SK-N-SH (cell line): Measurements from ENCODE around the gene PPP1R36. TPM values are rescaled to one million over a fixed set of nuclear protein-coding genes. Genes with fewer than 3 reads are reported as not detected.

Experiments used
- CTCF ChIA-PET: fragments of 300-600, 350-600 bp; formaldehyde crosslinking; extraction: SDS; loops from one replicate; lab custom pipeline; 2021; lab: Yijun Ruan, JAX
- POLR2A ChIA-PET: fragments of 350-600 bp; sonication (Branson Sonifier 250); formaldehyde crosslinking; extraction: SDS; loops from one replicate; lab custom pipeline; 2020; ENCODE audit warnings: antibody characterized with exemption, inconsistent platforms; lab: Yijun Ruan, JAX
- DNase-seq: peaks from one replicate; pipeline ENCODE4 v3.0.0; 2012
- H2AFZ ChIP-seq: fragments of 200-600 bp; sonication (generic); 2 replicates; pipeline ENCODE4 v1.8.1; 2016; ENCODE audit warnings: antibody characterized with exemption, mild to moderate bottlenecking, low read depth
- H3F3A ChIP-seq: fragments of 200-600 bp; sonication (generic); replicated peaks from 2 replicates; pipeline ENCODE3; 2016; ENCODE audit warnings: antibody characterized with exemption, mild to moderate bottlenecking; ENCODE audit not compliant: insufficient read depth
- H3K27ac ChIP-seq, 2 experiments: fragments of 200-500 bp in 1 of 2; fragments of 200-600 bp in 1 of 2; sonication (Bioruptor generic) in 1 of 2; sonication (generic), shearing (Covaris generic) in 1 of 2; 2 replicates each; pipeline versions ENCODE4 v1.5.1 to v1.6.1; 2014 to 2016; ENCODE audit warnings: low read depth in 2 of 2, inconsistent platforms in 1 of 2, low read length in 1 of 2, mild to moderate bottlenecking in 1 of 2, mixed read lengths in 1 of 2
- H3K27me3 ChIP-seq: fragments of 200-600 bp; sonication (generic), shearing (Covaris generic); 2 replicates; pipeline ENCODE4 v1.6.1; 2016; ENCODE audit warnings: mixed run types; ENCODE audit not compliant: insufficient read depth
- H3K36me3 ChIP-seq, 2 experiments: fragments of 200-500 bp in 1 of 2; fragments of 200-600 bp in 1 of 2; sonication (Bioruptor generic) in 1 of 2; sonication (generic) in 1 of 2; replicated peaks in 1 of 2; 2 replicates each; pipeline versions ENCODE3 to v1.5.1; 2014 to 2016; ENCODE audit warnings: low read length in 1 of 2, mild to moderate bottlenecking in 1 of 2; ENCODE audit not compliant: insufficient read depth in 2 of 2, control insufficient read depth in 1 of 2
- H3K4me1 ChIP-seq, 2 experiments: fragments of 200-500 bp in 1 of 2; fragments of 200-600 bp in 1 of 2; sonication (Bioruptor generic) in 1 of 2; sonication (generic), shearing (Covaris generic) in 1 of 2; 2 replicates each; pipeline versions ENCODE4 v1.5.1 to v1.6.1; 2014 to 2016; ENCODE audit warnings: low read depth in 1 of 2, low read length in 1 of 2, mixed run types in 1 of 2; ENCODE audit not compliant: insufficient read depth in 2 of 2, control insufficient read depth in 1 of 2
- H3K4me2 ChIP-seq: fragments of 200-600 bp; sonication (generic), shearing (Covaris generic); 2 replicates; pipeline ENCODE4 v1.6.1; 2017; ENCODE audit warnings: mixed run types
- H3K4me3 ChIP-seq, 2 experiments: fragments of 200-500 bp in 1 of 2; fragments of 200-600 bp in 1 of 2; sonication (Bioruptor generic) in 1 of 2; sonication (generic), shearing (Covaris generic) in 1 of 2; 2 replicates each; pipeline versions ENCODE4 v1.5.1 to v1.8.1; 2014 to 2016; ENCODE audit warnings: low read depth in 2 of 2, inconsistent platforms in 1 of 2, low read length in 1 of 2, mild to moderate bottlenecking in 1 of 2, mixed read lengths in 1 of 2, moderate library complexity in 1 of 2
- H3K79me2 ChIP-seq: fragments of 200-600 bp; sonication (generic); 2 replicates; pipeline ENCODE4 v1.8.1; 2017; ENCODE audit warnings: mild to moderate bottlenecking; ENCODE audit not compliant: insufficient read depth
- H3K9ac ChIP-seq: fragments of 200-600 bp; sonication (generic); 2 replicates; pipeline ENCODE4 v1.6.1; 2017; ENCODE audit warnings: mixed run types
- H3K9me2 ChIP-seq: fragments of 200-600 bp; sonication (generic); 2 replicates; pipeline ENCODE4 v1.6.1; 2017; ENCODE audit warnings: mixed run types
- H3K9me3 ChIP-seq: fragments of 200-600 bp; sonication (generic); 2 replicates; pipeline ENCODE4 v1.6.1; 2017; ENCODE audit warnings: mixed run types, mild to moderate bottlenecking, moderate library complexity
- H4K20me1 ChIP-seq: fragments of 200-600 bp; sonication (generic); 2 replicates; pipeline ENCODE4 v1.6.1; 2017; ENCODE audit warnings: mild to moderate bottlenecking, mixed run types; ENCODE audit not compliant: insufficient read depth
- ELF1 ChIP-seq: IDR thresholded peaks from 2 replicates; pipeline ENCODE4 v1.4.0; 2012
- EP300 ChIP-seq, 2 experiments: IDR thresholded peaks; 2 replicates each; pipeline versions ENCODE4 v1.4.0 to v1.6.1; 2012; ENCODE audit warnings: borderline replicate concordance in 1 of 2, low read depth in 1 of 2, low read length in 1 of 2
- EZH2phosphoT487 ChIP-seq: fragments of 200-600 bp; sonication (generic); IDR thresholded peaks from 2 replicates; pipeline ENCODE4 v1.6.1; 2017; ENCODE audit warnings: low read depth, mixed run types, mild to moderate bottlenecking, antibody characterized with exemption, moderate library complexity, borderline replicate concordance
- FOSL2 ChIP-seq: IDR thresholded peaks from 2 replicates; pipeline ENCODE4 v1.4.0; 2012; ENCODE audit warnings: low read depth, mild to moderate bottlenecking, moderate library complexity, borderline replicate concordance
- FOXJ3 ChIP-seq: sonication (generic); formaldehyde crosslinking; IDR thresholded peaks from 2 replicates; pipeline ENCODE4 v1.5.1; 2020; ENCODE audit warnings: mild to moderate bottlenecking, missing genetic modification reagents
- FOXM1 ChIP-seq: IDR thresholded peaks from 2 replicates; pipeline ENCODE4 v1.4.0; 2012; ENCODE audit warnings: low read depth, mild to moderate bottlenecking
- GATA2 ChIP-seq: sonication (generic); formaldehyde crosslinking; IDR thresholded peaks from 2 replicates; pipeline ENCODE4 v1.5.0; 2020; ENCODE audit warnings: mild to moderate bottlenecking, missing genetic modification reagents
- NFIC ChIP-seq: IDR thresholded peaks from 2 replicates; pipeline ENCODE4 v1.4.0; 2012; ENCODE audit warnings: borderline replicate concordance
- POLR2AphosphoS5 ChIP-seq: IDR thresholded peaks from 2 replicates; pipeline ENCODE4 v1.6.1; 2012; ENCODE audit warnings: low read depth, low read length
- RCOR1 ChIP-seq: fragments of 150-350 bp; IDR thresholded peaks from 2 replicates; pipeline ENCODE4 v1.6.1; 2017; ENCODE audit warnings: antibody characterized with exemption, low read length
- RXRA ChIP-seq: IDR thresholded peaks from 2 replicates; pipeline ENCODE4 v1.4.0; 2012; ENCODE audit warnings: low read depth, mild to moderate bottlenecking, borderline replicate concordance
- TCF12 ChIP-seq: IDR thresholded peaks from 2 replicates; pipeline ENCODE4 v1.4.0; 2012
- WGBS: methylation state at CpG from one replicate; pipeline ENCODE4 v1.1.6; 2017; ENCODE audit warnings: low lambda C conversion rate; 5-methylcytosine and 5-hydroxymethylcytosine counted together
- polyA plus RNA-seq, 3 experiments: library from polyadenylated mRNA; depleted of rRNA; stranded (reverse); fragments of >200 nt; gene quantifications; 2 replicates each; pipeline ENCODE4 v1.2.3, GENCODE V29; 2012
- TF ChIP-seq, protein P1 (sequence below): fragments of 150-350 bp; IDR thresholded peaks from 2 replicates; pipeline ENCODE4 v1.6.1; 2016; ENCODE audit warnings: mild to moderate bottlenecking, low read depth, low read length
- TF ChIP-seq, protein P2 (sequence below): IDR thresholded peaks from 2 replicates; pipeline ENCODE4; 2012
- TF ChIP-seq, protein P3 (sequence below): IDR thresholded peaks from 2 replicates; pipeline ENCODE4 v1.6.1; 2012; ENCODE audit warnings: mild to moderate bottlenecking, low read depth, low read length, moderate library complexity
- TF ChIP-seq, protein P4 (sequence below): IDR thresholded peaks from 2 replicates; pipeline ENCODE4 v1.4.0; 2012; ENCODE audit warnings: low read depth, borderline replicate concordance

PPP1R36 gene
- polyA plus RNA-seq, 1 of the 3 experiments (the other 2 are of a cell fraction), result 0.08 TPM

DNA sequence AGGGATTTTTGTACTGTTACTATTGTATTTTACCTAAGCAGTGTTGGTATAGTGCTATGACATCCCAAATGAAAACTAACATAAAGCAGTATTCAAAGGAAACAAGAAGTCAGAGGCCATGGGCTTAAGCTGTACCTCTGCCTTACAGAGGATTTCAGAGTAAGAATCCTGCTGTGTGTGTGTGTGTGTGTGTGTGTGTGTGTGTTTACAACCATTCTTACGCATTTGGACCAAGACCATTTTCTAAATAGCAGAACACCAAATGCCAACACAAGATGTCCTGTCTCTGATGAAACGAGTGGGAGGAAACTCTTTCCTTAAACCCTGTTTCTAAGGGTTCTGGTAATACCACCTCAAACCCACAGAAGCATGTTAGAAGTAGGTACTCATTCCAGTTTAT is 64.4 kb downstream of the PPP1R36 start:
- Histone ChIP-seq H3K9me2 (no peaks in the 10 kb centered on the region), H4K20me1 (no peaks in the 10 kb centered on the region), H3K9ac (no peak overlapping the region), H3F3A (peaks cover 7% of the 10 kb centered on the region), H3K36me3 (no peaks in the 10 kb centered on the region), H3K27me3 (no peaks in the 10 kb centered on the region), H3K79me2 (no peaks in the 10 kb centered on the region), H3K4me1 (peaks cover 9% of the 10 kb centered on the region in 2 experiments; a peak in 3 of 4 replicates), H2AFZ (peak overlapping the region; percentile 70; the same call in 1 of the 2 replicates), H3K27ac (no peak overlapping the region), H3K9me3 (no peaks in the 10 kb centered on the region), H3K4me3 (no peak overlapping the region), H3K4me2 (no peak overlapping the region)
- ChIA-PET POLR2A (no interaction called here), CTCF (interaction anchor here (2.5 kb wide), 1 partner anchor 23 kb away, joined by 17 read pairs; no protein-coding TSS in a partner anchor)
- WGBS, result 85% methylated on average over 2 of the region's 2 CpGs
- no peak for TF ChIP-seq FOSL2
- TF ChIP-seq EP300 (IDR thresholded peaks at IDR 0.05; ENCODE audit: borderline replicate concordance in 1 of 2, low read depth in 1 of 2, low read length in 1 of 2), result no peak
- TF ChIP-seq, protein P1, sequence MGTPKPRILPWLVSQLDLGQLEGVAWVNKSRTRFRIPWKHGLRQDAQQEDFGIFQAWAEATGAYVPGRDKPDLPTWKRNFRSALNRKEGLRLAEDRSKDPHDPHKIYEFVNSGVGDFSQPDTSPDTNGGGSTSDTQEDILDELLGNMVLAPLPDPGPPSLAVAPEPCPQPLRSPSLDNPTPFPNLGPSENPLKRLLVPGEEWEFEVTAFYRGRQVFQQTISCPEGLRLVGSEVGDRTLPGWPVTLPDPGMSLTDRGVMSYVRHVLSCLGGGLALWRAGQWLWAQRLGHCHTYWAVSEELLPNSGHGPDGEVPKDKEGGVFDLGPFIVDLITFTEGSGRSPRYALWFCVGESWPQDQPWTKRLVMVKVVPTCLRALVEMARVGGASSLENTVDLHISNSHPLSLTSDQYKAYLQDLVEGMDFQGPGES, result no peak
- no peak for TF ChIP-seq FOXJ3 (CRISPR knock-in tag)
- no peak for TF ChIP-seq RCOR1
- TF ChIP-seq EZH2phosphoT487, result no peak
- no peak for TF ChIP-seq RXRA
- TF ChIP-seq, protein P2, sequence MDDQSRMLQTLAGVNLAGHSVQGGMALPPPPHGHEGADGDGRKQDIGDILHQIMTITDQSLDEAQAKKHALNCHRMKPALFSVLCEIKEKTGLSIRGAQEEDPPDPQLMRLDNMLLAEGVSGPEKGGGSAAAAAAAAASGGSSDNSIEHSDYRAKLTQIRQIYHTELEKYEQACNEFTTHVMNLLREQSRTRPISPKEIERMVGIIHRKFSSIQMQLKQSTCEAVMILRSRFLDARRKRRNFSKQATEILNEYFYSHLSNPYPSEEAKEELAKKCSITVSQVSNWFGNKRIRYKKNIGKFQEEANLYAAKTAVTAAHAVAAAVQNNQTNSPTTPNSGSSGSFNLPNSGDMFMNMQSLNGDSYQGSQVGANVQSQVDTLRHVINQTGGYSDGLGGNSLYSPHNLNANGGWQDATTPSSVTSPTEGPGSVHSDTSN, result no peak
- no peak for TF ChIP-seq POLR2AphosphoS5
- TF ChIP-seq, protein P3, sequence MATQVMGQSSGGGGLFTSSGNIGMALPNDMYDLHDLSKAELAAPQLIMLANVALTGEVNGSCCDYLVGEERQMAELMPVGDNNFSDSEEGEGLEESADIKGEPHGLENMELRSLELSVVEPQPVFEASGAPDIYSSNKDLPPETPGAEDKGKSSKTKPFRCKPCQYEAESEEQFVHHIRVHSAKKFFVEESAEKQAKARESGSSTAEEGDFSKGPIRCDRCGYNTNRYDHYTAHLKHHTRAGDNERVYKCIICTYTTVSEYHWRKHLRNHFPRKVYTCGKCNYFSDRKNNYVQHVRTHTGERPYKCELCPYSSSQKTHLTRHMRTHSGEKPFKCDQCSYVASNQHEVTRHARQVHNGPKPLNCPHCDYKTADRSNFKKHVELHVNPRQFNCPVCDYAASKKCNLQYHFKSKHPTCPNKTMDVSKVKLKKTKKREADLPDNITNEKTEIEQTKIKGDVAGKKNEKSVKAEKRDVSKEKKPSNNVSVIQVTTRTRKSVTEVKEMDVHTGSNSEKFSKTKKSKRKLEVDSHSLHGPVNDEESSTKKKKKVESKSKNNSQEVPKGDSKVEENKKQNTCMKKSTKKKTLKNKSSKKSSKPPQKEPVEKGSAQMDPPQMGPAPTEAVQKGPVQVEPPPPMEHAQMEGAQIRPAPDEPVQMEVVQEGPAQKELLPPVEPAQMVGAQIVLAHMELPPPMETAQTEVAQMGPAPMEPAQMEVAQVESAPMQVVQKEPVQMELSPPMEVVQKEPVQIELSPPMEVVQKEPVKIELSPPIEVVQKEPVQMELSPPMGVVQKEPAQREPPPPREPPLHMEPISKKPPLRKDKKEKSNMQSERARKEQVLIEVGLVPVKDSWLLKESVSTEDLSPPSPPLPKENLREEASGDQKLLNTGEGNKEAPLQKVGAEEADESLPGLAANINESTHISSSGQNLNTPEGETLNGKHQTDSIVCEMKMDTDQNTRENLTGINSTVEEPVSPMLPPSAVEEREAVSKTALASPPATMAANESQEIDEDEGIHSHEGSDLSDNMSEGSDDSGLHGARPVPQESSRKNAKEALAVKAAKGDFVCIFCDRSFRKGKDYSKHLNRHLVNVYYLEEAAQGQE, result no peak
- TF ChIP-seq, protein P4, sequence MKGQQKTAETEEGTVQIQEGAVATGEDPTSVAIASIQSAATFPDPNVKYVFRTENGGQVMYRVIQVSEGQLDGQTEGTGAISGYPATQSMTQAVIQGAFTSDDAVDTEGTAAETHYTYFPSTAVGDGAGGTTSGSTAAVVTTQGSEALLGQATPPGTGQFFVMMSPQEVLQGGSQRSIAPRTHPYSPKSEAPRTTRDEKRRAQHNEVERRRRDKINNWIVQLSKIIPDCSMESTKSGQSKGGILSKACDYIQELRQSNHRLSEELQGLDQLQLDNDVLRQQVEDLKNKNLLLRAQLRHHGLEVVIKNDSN, result no peak
- TF ChIP-seq NFIC, result no peak
- no peak for TF ChIP-seq TCF12
- no peak for TF ChIP-seq ELF1
- no peak for TF ChIP-seq GATA2 (CRISPR knock-in tag)
- TF ChIP-seq FOXM1, result no peak
- no peak for DNase-seq
